Measurements from ENCODE around the gene TSPAN1.

The TSPAN1 gene

DNA sequence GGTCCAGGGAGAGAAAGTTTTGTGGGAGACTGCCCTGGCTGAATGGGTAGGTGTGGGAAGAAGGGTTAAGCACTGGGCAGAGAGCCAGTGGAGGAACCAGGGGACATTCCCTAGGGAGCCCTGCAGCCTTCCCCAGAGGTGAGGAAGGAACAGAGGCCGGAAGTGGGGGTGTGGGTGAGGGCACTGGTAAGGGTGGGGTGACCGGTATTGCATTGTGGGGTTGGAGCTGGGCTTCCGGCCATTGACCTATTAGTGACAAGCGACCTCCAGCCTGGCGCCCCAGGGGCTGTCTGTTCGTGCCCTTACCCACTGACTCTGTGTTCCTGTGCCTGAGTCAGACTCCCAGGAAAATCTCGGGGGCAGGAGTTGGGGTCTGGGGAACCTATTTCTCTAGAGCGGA is 3.5 kb upstream of the TSPAN1 start:
- Histone ChIP-seq H3F3A (ENCODE audit: low read depth) (no peaks in the 10 kb centered on the region), H4K20me1 (ENCODE audit: insufficient read depth, low read length, poor library complexity, severe bottlenecking) (no peaks in the 10 kb centered on the region), H3K27me3 (ENCODE audit: insufficient read depth, low read length, poor library complexity, severe bottlenecking) (no peaks in the 10 kb centered on the region), H3K36me3 (ENCODE audit: insufficient read depth, low read length) (no peaks in the 10 kb centered on the region), H3K9ac (ENCODE audit: low read depth, low read length, poor library complexity, severe bottlenecking) (no peak overlapping the region), H3K9me3 (ENCODE audit: insufficient read depth, low read depth, low read length) (no peaks in the 10 kb centered on the region), H3K4me1 (ENCODE audit: insufficient read depth, low read length, poor library complexity, severe bottlenecking) (no peaks in the 10 kb centered on the region), H3K4me3 (ENCODE audit: low read length, poor library complexity, severe bottlenecking) (no peak overlapping the region), H3K9me2 (replicated peaks; ENCODE audit: low read depth, low read length) (no peaks in the 10 kb centered on the region), H2AFZ (ENCODE audit: low read length) (no peak overlapping the region), H3K4me2 (ENCODE audit: low read depth, low read length, poor library complexity, severe bottlenecking) (no peak overlapping the region), H3K79me2 (ENCODE audit: insufficient read depth, low read length) (no peaks in the 10 kb centered on the region)
- TF ChIP-seq, protein P1, sequence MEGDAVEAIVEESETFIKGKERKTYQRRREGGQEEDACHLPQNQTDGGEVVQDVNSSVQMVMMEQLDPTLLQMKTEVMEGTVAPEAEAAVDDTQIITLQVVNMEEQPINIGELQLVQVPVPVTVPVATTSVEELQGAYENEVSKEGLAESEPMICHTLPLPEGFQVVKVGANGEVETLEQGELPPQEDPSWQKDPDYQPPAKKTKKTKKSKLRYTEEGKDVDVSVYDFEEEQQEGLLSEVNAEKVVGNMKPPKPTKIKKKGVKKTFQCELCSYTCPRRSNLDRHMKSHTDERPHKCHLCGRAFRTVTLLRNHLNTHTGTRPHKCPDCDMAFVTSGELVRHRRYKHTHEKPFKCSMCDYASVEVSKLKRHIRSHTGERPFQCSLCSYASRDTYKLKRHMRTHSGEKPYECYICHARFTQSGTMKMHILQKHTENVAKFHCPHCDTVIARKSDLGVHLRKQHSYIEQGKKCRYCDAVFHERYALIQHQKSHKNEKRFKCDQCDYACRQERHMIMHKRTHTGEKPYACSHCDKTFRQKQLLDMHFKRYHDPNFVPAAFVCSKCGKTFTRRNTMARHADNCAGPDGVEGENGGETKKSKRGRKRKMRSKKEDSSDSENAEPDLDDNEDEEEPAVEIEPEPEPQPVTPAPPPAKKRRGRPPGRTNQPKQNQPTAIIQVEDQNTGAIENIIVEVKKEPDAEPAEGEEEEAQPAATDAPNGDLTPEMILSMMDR (conservative IDR thresholded peaks at IDR 0.05; ENCODE audit: low read length), result no peak
- TF ChIP-seq EZH2phosphoT487 (IDR thresholded peaks at IDR 0.05; ENCODE audit: borderline replicate concordance), result no peak

DNA sequence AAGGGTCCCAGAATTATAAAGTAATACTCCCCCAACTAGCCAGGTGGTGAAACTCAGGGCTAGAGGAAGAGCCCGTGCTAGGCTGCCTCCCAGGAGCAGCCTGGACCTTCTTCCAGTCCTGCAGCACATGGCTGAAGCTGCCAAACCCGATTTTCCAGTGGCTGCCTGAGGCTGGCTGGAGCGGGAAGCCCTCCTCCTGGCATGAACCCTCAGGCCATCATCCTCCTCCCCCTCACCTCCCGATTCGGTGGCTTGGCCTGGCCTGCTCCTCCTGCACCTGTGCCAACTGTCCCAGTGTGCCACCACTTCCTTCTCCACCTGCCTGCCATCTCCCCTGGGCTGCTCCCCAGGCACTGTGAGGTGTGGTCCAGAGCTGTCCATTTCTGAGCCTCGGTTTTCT is 3.0 kb upstream of the TSPAN1 start:
- no peak overlapping the region for H3K4me3 ChIP-seq (ENCODE audit: low read length, poor library complexity, severe bottlenecking)
- no peaks in the 10 kb centered on the region for H3K27me3 ChIP-seq (ENCODE audit: insufficient read depth, low read length, poor library complexity, severe bottlenecking)
- no peaks in the 10 kb centered on the region for H3K36me3 ChIP-seq (ENCODE audit: insufficient read depth, low read length)
- H3K79me2 ChIP-seq (ENCODE audit: insufficient read depth, low read length), result no peaks in the 10 kb centered on the region
- no peak overlapping the region for H2AFZ ChIP-seq (ENCODE audit: low read length)
- no peaks in the 10 kb centered on the region for H3K9me3 ChIP-seq (ENCODE audit: insufficient read depth, low read depth, low read length)
- no peaks in the 10 kb centered on the region for H4K20me1 ChIP-seq (ENCODE audit: insufficient read depth, low read length, poor library complexity, severe bottlenecking)
- no peaks in the 10 kb centered on the region for H3F3A ChIP-seq (ENCODE audit: low read depth)
- no peaks in the 10 kb centered on the region for H3K9me2 ChIP-seq (replicated peaks; ENCODE audit: low read depth, low read length)
- TF ChIP-seq, protein P1 (conservative IDR thresholded peaks at IDR 0.05; ENCODE audit: low read length), result no peak
- no peak for TF ChIP-seq EZH2phosphoT487 (IDR thresholded peaks at IDR 0.05; ENCODE audit: borderline replicate concordance)
- no peak overlapping the region for H3K4me2 ChIP-seq (ENCODE audit: low read depth, low read length, poor library complexity, severe bottlenecking)
- H3K4me1 ChIP-seq (ENCODE audit: insufficient read depth, low read length, poor library complexity, severe bottlenecking), result no peaks in the 10 kb centered on the region
- no peak overlapping the region for H3K9ac ChIP-seq (ENCODE audit: low read depth, low read length, poor library complexity, severe bottlenecking)

GRCh38 chr1:46172321-46172720 is 2.6 kb upstream of the TSPAN1 start:
- H3K27me3 ChIP-seq (ENCODE audit: insufficient read depth, low read length, poor library complexity, severe bottlenecking), result no peaks in the 10 kb centered on the region
- H3K4me1 ChIP-seq (ENCODE audit: insufficient read depth, low read length, poor library complexity, severe bottlenecking), result no peaks in the 10 kb centered on the region
- no peak overlapping the region for H3K4me2 ChIP-seq (ENCODE audit: low read depth, low read length, poor library complexity, severe bottlenecking)
- no peak overlapping the region for H3K4me3 ChIP-seq (ENCODE audit: low read length, poor library complexity, severe bottlenecking)
- no peaks in the 10 kb centered on the region for H3K79me2 ChIP-seq (ENCODE audit: insufficient read depth, low read length)
- no peaks in the 10 kb centered on the region for H3K9me3 ChIP-seq (ENCODE audit: insufficient read depth, low read depth, low read length)
- no peak overlapping the region for H3K9ac ChIP-seq (ENCODE audit: low read depth, low read length, poor library complexity, severe bottlenecking)
- no peaks in the 10 kb centered on the region for H4K20me1 ChIP-seq (ENCODE audit: insufficient read depth, low read length, poor library complexity, severe bottlenecking)
- H3K36me3 ChIP-seq (ENCODE audit: insufficient read depth, low read length), result no peaks in the 10 kb centered on the region
- no peaks in the 10 kb centered on the region for H3K9me2 ChIP-seq (replicated peaks; ENCODE audit: low read depth, low read length)
- H3F3A ChIP-seq (ENCODE audit: low read depth), result no peaks in the 10 kb centered on the region
- no peak overlapping the region for H2AFZ ChIP-seq (ENCODE audit: low read length)
- TF ChIP-seq EZH2phosphoT487 (IDR thresholded peaks at IDR 0.05; ENCODE audit: borderline replicate concordance), result no peak
- TF ChIP-seq, protein P1 (conservative IDR thresholded peaks at IDR 0.05; ENCODE audit: low read length), result no peak
